NK-92 treated with Interleukin-12 subunit alpha and Interleukin-12 subunit beta, amount 100 ng/mL, for 24 hours (cell line): Measurements from ENCODE around the gene CHEK1.
"Not testable (repeated sequence)": the region's sequence is repeated elsewhere in the genome, so short reads cannot be mapped to it uniquely, and the experiment has no call there.

Experiments used
- DNase-seq: peaks from one replicate; lab custom pipeline; 2025; lab: John Stamatoyannopoulos, UW

The CHEK1 gene

GRCh38 chr11:125624756-125625213 is at the start of gene CHEK1:
TSS of gene CHEK1 (plus strand) at chr11:125625163. CDS start at chr11:125626769, 1,606 bp downstream.
- DNase-seq = no peak

- DNase-seq = not testable (repeated sequence)
Measured at GRCh38 chr11:125577181-125577580, 47.8 kb upstream of the CHEK1 start.

- no peak for DNase-seq
Measured at GRCh38 chr11:125578783-125579182, 46.2 kb upstream of the CHEK1 start.

GRCh38 chr11:125579811-125580210 is 45.2 kb upstream of the CHEK1 start:
- DNase-seq = no peak

- DNase-seq = no peak
Measured at GRCh38 chr11:125583496-125583895, 41.5 kb upstream of the CHEK1 start.

GRCh38 chr11:125585487-125585886 is 39.5 kb upstream of the CHEK1 start:
- DNase-seq = no peak

- DNase-seq = no peak
Measured at GRCh38 chr11:125586623-125587022, 38.3 kb upstream of the CHEK1 start.

GRCh38 chr11:125587480-125587879 is 37.5 kb upstream of the CHEK1 start:
- no peak for DNase-seq

- DNase-seq = no peak
Measured at GRCh38 chr11:125588505-125588904, 36.5 kb upstream of the CHEK1 start.

GRCh38 chr11:125591649-125592304 is 33.2 kb upstream of the CHEK1 start:
- no peak for DNase-seq

GRCh38 chr11:125592305-125593113 is 32.5 kb upstream of the CHEK1 start, which contains the start of gene STT3A:
TSS of gene STT3A (plus strand) at chr11:125592852. CDS start at chr11:125595916, 3,064 bp downstream.
- DNase-seq = peak; percentile 98

- DNase-seq = no peak
Measured at GRCh38 chr11:125593114-125593820, 31.7 kb upstream of the CHEK1 start.

GRCh38 chr11:125594958-125595357 is 30.0 kb upstream of the CHEK1 start:
- no peak for DNase-seq

- DNase-seq = no peak
Measured at GRCh38 chr11:125600663-125601062, 24.3 kb upstream of the CHEK1 start.

GRCh38 chr11:125603207-125603606 is 21.8 kb upstream of the CHEK1 start:
- DNase-seq = no peak

GRCh38 chr11:125605417-125605816 is 19.5 kb upstream of the CHEK1 start:
- DNase-seq = no peak

GRCh38 chr11:125609545-125609944 is 15.4 kb upstream of the CHEK1 start:
- DNase-seq = no peak

- no peak for DNase-seq
Measured at GRCh38 chr11:125618383-125618782, 6.6 kb upstream of the CHEK1 start.

- DNase-seq = no peak
Measured at GRCh38 chr11:125621995-125622394, 3.0 kb upstream of the CHEK1 start.

- no peak for DNase-seq
Measured at GRCh38 chr11:125623064-125623463, 1.9 kb upstream of the CHEK1 start.

- no peak for DNase-seq
Measured at GRCh38 chr11:125625225-125625629, 264 bp downstream of the CHEK1 start.

GRCh38 chr11:125625630-125626287 is 796 bp downstream of the CHEK1 start:
- peak; percentile 78 for DNase-seq
